H1 (cell line): ENCODE measurements around the gene GTSE1. TPM values are rescaled to one million over a fixed set of nuclear protein-coding genes. Genes with fewer than 3 reads are reported as not detected.

Experiments
- BACH1 ChIP-seq: IDR thresholded peaks from 2 replicates; pipeline ENCODE4 v1.6.1; 2012; ENCODE audit warnings: low read length, improper control_type of control experiment
- NANOG ChIP-seq: IDR thresholded peaks from 2 replicates; pipeline ENCODE4 v1.6.1; 2011; ENCODE audit warnings: low read length, low read depth, mild to moderate bottlenecking, inconsistent platforms; ENCODE audit not compliant: insufficient read depth, poor library complexity, severe bottlenecking
- polyA plus RNA-seq, 7 experiments: library from polyadenylated mRNA; depleted of rRNA in 3 of 7; stranded (reverse) in 5 of 7; unstranded in 2 of 7; fragments of >200 nt in 5 of 7; fragments of 200-250 nt in 2 of 7; gene quantifications; 1 replicate in 5 of 7; 2 replicates in 1 of 7; 4 replicates in 1 of 7; pipeline versions ENCODE4 v1.2.1 to v1.2.3, GENCODE V29; 2011 to 2013; ENCODE audit warnings: missing spikeins in 2 of 7, mixed read lengths in 2 of 7
- total RNA-seq: library from RNA; stranded (reverse); fragmentation: NEBNext Ultra II Directional; extraction: Animal tissue kit (Norgen Biotek cat#: 25700); gene quantifications from 2 replicates; pipeline ENCODE4 v1.2.1, GENCODE V29; 2021

The GTSE1 gene
- total and polyA plus RNA-seq, 2 of the 8 experiments (the other 6 are each of a cell fraction or from before 2014, with no cell fraction given): 17.5 to 38.6 TPM

- TF ChIP-seq BACH1 (no peak), NANOG (no peak)
These were observed 16.4 kb upstream of the GTSE1 start (continued) for GRCh38 chr22:46280063-46280817.
